ENCODE data around the gene TRNP1.
"Not testable (repeated sequence)": the region's sequence is repeated elsewhere in the genome, so short reads cannot be mapped to it uniquely, and the experiment has no call there.

TRNP1 gene, protein sequence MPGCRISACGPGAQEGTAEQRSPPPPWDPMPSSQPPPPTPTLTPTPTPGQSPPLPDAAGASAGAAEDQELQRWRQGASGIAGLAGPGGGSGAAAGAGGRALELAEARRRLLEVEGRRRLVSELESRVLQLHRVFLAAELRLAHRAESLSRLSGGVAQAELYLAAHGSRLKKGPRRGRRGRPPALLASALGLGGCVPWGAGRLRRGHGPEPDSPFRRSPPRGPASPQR

GRCh38 chr1:26993237-26994019, at the start of gene TRNP1:
Gene TRNP1 (plus strand): TSS chr1:26993692. CDS start chr1:26993787, 95 bp downstream.
- peak; percentile 52 for DNase-seq

- no peak for DNase-seq
Measured at GRCh38 chr1:26945138-26945537, 48.4 kb upstream of the TRNP1 start.

DNA sequence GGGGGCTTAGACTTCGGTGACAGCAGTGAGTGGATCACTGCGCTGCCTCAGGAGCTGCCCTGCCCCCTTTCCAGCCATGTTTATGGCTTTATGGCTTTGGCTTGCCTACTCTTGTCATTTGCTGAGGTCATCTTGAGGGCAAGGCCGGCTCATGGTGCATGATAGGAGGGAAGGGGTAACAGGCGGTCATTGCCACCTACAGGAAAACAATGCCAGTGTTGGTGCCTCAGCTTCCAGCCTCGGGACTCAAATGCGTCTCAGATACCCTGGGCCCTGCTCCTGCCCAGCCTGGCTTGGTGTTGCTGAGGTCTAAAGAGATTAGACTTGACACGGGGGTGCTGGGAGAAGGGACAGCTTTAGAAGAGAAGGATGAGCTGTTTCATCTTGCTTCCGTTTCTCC, 47.8 kb upstream of the TRNP1 start:
- DNase-seq, result no peak

DNA sequence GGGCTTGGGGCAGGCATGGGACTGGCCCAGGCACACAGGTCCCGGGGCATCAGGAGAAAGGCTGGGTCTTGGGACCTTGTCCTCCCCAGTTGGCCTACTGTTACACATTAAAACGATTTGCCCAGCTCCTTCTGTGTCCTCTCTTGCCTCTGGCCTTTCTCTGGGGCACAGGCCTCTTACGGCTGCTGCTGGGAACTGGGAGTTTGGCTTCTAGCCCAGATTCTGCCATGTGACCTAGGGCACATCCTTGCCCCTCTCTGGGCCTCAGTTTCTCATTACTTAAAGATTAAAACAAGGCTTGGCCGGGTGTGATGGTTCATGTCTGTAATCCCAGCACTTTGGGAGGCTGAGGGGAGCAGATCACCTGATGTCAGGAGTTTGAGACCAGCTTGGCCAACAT, 47.2 kb upstream of the TRNP1 start:
- no peak for DNase-seq

- DNase-seq, result not testable (repeated sequence)
Measured at GRCh38 chr1:26948725-26949057, 44.8 kb upstream of the TRNP1 start.

- no peak for DNase-seq
Measured at GRCh38 chr1:26949266-26949925, 44.1 kb upstream of the TRNP1 start.

GRCh38 chr1:26949926-26950319, 43.6 kb upstream of the TRNP1 start:
- DNase-seq, result no peak

DNA sequence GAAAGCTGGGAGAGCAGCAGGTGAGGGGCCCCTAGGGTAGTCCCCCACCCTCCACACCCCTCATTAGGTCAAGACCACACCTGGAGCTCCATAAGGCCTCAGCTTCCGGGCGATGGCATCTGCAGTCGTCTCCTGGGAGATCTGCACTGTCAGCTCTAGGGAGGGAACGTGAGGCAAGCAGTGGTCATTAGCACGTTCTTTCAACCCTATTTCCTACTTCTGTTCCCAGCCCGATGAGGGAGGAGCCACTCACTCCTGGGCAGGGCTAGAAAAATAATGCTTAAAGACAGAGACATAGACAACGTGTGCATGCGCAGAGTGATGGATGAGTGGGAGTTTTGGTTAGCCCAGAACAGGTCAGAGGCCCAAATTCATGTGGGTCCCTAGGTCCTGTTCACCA, 42.9 kb upstream of the TRNP1 start:
- no peak for DNase-seq

DNA sequence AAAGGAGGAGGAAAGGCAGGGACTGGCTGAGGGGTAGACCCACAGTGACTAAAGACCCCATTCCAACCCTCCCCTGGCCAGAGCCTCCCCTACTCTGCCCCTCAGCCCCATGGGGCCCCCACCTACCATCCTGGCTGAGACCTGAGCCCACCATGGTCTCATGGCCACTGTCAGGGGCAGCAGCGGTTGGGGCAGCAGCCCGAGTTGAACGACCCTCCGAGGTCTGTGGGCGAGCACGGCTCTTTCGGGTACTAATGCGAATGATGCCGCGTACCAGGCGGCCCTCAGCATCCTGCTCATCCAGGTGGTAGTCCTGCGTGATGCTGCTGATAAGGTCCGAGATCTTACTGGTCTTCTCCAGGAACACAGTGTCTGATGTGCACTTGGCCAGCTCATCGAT, 42.3 kb upstream of the TRNP1 start:
- DNase-seq, result no peak

- DNase-seq, result no peak
Measured at GRCh38 chr1:26951821-26952497, 41.5 kb upstream of the TRNP1 start.

- no peak for DNase-seq
Measured at GRCh38 chr1:26953374-26953773, 40.1 kb upstream of the TRNP1 start.

- no peak for DNase-seq
Measured at GRCh38 chr1:26956321-26956720, 37.2 kb upstream of the TRNP1 start.

DNA sequence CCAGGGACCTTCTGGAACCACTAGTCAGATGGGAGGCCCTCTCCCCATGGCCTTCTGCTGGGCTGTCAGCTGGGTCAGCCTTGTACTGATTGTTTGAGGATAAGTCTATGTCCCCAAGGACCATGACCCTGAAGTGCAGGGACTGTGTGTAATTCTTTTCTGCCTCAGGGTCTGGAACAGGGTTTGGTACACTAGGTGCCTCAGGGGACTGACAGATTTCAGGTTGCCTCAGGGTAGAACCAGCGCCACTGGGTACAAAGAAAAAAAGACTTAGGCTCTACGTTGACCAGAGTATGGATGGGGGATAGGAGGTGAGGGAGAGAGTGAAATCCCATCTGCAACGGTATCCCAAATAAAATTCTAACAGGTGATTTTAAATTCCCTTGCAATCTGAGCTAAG, 36.2 kb upstream of the TRNP1 start:
- no peak for DNase-seq

GRCh38 chr1:26959270-26959669, 34.2 kb upstream of the TRNP1 start:
- DNase-seq, result no peak

DNA sequence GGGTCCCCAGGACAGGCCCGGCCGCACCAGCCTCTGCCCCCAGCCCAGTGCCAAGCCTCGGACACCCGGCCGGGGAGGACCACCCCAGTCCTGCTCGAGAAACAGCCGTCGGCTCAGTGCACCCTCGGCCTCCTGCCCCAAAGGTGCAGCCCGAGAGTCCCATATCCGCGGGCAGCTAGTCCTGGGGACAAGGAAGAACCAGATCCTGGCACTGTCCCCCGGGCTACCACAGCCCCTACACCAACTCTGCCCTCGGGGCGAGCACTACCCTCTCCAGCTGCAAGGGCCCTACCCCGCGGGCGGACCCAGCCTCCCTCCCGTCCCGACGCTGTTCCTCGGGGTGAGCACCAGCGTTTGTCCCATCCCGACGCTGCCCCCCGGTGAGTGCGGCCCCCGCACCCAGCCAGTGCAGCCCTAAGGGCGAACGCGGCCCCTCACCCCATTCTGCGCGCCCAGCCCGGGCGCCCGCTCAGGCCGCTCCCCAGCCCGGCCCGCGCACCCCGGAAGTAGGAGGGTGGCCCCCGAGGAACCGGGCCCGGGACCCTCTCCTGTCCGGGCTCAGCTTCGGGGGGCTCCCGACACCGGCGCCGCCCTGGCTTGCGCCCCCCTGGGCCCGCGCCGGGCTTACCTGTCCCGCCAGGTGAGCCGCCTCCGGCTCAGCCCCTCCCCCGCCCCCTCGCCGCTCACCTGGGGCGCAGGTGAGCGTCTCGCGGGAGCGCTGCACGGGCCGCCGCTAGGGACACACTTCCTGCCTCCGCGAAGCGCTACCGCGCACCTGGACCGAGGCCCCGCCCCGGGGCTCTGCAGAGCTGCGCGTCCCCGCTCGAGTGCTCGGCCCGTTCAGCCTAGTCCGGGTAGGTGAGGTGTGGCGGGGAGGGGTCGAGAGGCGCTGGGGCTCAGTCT, 33.5 kb upstream of the TRNP1 start, which contains the start of gene KDF1:
Gene KDF1 (minus strand): TSS at position 747 of the 903 bp plus-strand sequence. CDS start 8,088 bp downstream, outside the sequence.
- DNase-seq, result peak; percentile 48

DNA sequence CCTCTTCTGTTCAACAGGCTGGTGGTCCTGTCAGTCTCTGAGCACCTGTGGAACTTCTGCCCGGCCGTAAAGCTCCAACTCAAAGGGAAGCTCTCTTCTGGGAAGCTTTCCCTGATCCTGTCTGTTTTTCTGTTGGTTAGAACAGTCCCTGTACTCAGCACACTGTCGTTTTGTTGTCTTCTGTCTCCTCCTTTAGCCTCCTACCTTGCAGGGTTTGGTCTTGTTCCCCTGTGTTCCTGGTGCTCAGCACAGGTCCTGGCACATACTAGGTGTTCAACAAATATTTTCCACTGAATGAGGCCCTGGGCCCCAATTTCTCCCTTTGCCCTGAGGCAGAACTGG, 32.9 kb upstream of the TRNP1 start:
- DNase-seq, result no peak

- no peak for DNase-seq
Measured at GRCh38 chr1:26961826-26962225, 31.7 kb upstream of the TRNP1 start.

- DNase-seq, result no peak
Measured at GRCh38 chr1:26965213-26965612, 28.3 kb upstream of the TRNP1 start.

- no peak for DNase-seq
Measured at GRCh38 chr1:26965628-26966027, 27.9 kb upstream of the TRNP1 start.

DNA sequence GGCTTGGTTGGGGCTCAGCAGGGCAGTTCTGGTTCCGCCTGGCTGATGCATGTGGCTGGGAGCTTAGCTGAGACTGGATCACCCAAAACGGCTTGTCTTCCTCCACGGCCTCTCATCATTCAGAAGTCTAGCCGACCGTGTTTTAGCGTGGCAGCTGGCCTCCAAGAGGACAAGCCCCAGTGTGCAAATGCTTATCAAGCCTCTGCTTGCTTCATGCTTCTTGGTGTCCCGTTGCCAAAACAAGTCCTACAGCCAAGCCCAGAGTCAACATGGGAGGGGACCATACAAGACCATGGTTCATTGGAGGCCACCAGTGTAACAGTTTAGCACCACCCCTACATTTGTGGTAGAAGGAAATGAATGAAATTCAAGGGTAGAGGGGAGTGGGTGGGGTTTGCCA, 22.7 kb upstream of the TRNP1 start:
- no peak for DNase-seq

- DNase-seq, result no peak
Measured at GRCh38 chr1:26971590-26971989, 21.9 kb upstream of the TRNP1 start.

- no peak for DNase-seq
Measured at GRCh38 chr1:26972390-26972789, 21.1 kb upstream of the TRNP1 start.

- DNase-seq, result no peak
Measured at GRCh38 chr1:26972821-26973220, 20.7 kb upstream of the TRNP1 start.

Measured in activated effector memory CD4-positive, alpha-beta T cell treated with Interleukin-2 at 50 U/mL for 16 hours (primary cell).